NCI-H748 (cell line): ENCODE measurements around the gene ACSBG1.
A peak's percentile ranks its signal among the peaks of the same experiment; 100 is the strongest.
"Not testable (repeated sequence)": the region's sequence is repeated elsewhere in the genome, so short reads cannot be mapped to it uniquely, and the experiment has no call there.

Experiments used
- DNase-seq: peaks from one replicate; lab custom pipeline; 2025; ENCODE audit not compliant: unreplicated experiment; lab: John Stamatoyannopoulos, UW

ACSBG1 gene

DNA sequence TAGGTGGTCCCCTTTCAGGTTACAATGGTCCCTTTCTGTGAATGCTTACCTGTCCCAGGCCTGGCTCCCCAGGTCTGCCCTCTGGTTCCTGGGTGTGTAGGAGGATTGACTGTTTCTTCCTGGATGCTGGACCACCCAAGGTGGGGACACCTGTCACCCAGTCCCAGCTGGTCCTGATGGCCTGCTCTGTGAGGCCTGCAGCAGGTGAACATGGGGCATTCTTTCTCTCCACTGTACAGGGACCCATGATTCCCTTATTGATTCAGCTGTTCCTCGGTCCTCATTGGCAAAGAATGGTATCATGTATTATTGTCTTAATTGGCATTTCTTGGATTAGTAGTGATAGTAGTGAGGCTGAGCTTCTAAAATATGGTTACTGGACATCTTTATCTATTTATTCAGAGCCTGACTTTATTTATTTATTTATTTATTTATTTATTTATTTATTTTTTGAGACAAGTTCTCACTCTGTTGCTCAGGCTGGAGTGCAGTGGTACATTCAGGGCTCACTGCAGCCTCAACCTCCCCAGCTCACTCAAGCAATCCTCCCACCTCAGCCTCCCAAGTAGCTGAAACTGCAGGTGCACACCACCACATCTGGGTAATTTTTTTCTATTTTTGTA is 21.2 kb upstream of the ACSBG1 start:
- DNase-seq, result no peak

DNA sequence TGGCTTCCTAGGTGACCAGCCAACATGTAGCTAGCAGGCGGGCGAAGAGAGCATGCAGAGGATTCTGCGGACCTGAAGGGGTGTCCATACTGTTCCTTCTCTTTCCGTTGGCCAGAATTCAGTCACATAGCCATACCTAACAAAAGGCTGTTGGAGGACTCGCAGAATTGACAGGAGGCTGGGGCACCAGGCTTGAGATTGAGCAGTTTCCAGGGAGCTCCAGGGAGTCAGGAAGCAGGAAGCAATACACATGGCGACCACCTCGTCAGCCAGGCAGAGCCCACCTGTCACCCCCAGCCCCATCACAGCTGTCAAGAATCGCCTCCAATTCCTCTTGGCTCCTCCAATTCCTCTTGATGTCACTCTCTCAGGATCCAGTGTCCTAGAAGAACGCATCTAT is 16.8 kb upstream of the ACSBG1 start:
- no peak for DNase-seq

DNA sequence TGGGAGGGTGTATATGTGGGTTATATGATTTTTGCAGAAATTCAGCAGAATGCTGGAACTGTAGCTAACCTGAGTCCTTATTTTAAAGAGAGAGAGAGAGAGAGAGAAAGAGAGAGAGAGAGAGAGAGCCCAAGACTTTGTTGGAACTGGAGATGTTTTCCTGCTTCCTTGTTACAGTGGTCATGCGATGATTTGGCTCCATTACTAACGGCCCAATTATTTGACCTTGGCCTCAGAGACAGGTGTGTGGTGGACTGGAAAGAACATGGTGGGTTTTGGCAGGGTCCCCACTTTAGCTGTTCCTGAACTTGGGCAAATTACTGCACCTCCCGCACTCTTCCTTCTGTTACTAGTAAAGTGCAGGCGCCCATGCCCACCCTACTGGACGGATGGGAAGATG is 14.8 kb upstream of the ACSBG1 start:
- DNase-seq, result no peak

DNA sequence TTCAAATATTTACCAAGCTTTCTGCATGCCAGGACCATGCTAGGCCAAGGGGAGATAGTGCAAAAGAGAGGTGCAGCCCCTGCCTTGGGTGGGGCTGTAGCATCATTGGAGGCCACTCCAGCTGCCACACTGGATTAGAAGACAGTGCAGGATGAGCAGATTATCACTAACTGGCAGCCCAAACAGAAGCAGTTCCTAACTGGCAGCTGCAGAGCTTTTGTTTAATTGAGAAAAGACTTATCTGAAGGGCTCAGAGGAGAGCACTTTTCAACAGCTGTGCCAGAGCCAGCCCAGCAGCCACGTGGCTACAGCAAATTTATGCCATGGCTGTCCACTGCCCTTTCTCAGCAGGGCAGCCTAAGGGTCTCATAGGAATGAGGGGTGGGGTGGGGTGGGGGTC is 13.5 kb upstream of the ACSBG1 start:
- DNase-seq, result no peak

DNA sequence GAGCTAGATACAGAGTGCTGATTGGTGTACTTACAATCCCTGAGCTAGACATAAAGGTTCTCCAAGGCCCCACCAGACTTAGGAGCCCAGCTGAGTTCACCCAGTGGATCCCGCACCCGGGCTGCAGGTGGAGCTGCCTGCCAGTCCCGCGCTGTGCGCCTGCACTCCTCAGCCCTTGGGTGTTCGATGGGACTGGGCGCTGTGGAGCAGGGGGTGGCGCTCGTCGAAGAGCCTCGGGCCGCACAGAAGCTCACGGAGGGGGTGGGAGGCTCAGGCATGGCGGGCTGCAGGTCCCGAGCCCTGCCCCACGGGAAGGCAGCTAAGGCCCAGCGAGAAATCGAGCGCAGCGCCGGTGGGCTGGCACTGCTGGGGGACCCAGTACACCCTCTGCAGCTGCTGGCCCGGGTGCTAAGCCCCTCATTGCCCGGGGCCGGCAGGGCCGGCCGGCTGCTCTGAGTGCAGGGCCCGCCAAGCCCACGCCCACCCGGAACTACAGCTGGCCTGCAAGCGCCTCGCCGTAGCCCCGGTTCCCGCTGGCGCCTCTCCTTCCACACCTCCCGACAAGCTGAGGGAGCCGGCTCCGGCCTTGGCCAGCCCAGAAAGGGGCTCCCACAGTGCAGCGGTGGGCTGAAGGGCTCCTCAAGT is 11.7 kb upstream of the ACSBG1 start:
- DNase-seq, result not testable (repeated sequence)

DNA sequence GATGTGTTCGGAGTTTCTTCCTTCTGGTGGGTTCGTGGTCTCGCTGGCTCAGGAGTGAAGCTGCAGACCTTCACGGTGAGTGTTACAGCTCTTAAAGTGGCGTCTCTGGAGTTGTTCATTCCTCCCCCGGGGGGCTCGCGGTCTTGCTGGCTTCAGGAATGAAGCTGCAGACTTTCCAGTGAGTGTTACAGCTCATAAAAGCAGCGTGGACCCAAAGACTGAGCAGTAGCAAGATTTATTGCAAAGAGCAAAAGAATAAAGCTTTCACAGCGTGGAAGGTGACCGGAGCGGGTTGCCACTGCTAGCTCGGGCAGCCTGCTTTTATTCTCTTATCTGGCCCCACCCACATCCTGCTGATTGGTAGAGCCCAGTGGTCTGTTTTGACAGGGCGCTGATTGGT is 11.0 kb upstream of the ACSBG1 start:
- DNase-seq, result not testable (repeated sequence)

DNA sequence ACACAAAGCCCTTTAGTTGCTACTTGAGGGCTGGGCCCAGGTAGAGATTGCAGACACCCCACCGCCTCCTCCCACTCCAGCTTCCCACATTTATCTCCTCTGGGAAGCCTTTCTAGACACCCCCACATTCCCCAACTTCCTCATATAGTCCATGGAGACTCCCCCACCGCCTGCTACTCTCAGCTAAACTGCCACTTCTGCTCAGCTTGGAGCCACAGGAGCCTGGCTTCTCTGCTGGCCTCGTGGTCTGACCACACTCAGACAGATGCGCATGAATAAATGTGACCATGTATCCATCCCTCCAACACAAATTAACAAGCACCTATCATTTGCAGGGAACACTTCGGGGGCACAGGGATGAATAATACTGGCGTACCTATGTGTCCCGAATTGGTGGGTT is 10.5 kb upstream of the ACSBG1 start:
- no peak for DNase-seq

DNA sequence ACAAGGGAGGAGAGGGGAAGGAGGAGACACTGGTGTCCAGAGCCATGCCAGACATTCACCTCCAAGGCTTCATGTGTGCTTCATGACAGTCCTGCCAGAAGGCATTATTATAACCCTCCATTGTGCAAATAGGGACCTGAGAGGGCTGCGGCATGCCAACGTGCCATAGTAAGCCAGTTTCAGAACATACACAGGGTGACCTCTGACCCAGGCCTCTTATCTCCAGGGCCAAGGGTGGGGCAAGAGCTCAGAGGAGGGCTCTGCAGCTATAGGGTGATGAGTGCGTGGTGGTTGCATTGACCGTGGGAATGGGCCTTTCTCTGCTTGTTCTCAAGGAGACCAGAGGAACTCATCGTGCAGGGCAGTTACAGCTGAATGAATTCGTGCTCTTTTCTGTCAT is 9.7 kb upstream of the ACSBG1 start:
- DNase-seq, result no peak

DNA sequence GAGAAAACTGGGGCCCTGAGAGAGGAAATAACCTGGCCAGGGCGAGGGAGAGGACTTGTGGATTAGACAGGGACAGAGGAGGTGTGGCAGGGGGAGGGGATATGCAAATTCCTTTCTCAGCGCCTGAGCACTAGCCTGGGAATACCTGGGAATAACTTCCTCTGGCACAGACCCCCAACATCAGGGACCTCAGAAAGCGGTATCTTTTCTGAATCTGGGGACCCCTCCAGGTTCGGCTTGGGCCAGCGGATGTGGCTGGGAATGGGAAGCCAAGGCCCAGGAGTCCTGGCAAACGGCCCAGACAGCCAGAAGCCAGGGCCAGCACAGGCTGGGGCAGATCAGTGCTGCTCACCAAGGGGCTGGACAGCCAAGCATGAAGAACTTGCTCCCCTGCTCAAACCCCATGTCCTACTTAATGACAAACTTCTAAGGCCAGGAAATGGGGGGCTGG is 9.2 kb upstream of the ACSBG1 start:
- DNase-seq, result no peak

DNA sequence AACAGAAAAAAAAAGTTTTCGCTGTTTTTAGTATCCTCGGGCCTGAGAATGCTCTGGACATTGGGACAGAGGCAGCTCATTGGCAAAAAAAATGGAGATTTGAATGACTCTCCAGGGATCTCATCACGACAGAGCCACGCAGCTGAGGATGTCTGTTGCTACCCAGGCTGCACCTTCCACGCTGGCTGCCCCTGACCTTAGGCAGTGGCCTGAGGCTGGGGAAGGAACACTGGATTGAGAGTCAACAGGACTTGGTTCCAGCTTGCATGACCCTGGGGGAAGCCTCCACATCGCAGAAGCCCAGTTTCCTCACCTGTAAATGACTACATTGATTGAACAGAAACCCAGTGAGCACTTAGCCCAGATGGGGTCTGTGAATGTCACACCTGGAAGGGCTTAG is 8.7 kb upstream of the ACSBG1 start:
- DNase-seq, result no peak

DNA sequence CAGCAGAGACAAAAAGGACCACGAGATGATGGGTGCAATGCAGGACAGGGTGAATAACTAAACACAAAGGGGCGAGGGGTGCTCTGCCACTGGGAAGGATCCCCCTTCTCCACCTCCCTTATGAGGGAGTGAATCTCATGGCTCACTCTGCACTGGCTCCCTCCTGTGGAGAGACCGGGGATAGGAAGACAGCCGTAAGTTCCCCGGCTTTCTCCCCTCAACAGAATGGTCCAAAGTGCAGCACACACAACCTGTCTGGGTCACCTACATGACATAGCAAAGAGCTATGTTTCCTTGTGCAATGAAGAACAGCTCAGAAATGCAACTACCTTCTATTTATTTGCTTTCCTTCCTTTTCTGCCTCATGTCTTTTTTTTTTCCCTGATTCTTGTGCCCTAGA is 7.8 kb upstream of the ACSBG1 start:
- peak; percentile 25 for DNase-seq

DNA sequence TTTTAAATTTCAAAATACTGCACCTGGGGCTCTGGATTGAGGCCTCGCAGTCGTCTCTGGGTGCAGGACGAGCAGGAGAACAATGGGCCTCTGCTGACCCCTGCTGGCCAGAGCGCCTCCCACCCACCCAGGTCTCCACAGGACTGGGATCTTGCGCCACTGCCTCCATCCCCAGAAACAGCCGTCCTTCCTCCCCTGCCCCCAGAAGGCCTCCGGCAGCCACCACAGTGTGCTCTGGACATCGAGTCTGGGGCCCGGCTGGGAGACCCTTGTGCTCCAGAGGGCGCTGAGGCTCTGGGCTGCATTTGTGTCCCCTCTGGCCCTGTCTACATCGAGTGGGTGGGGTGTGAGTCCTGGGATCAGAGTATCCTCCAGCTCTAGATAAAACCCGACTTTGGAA is 6.7 kb upstream of the ACSBG1 start:
- DNase-seq, result peak; percentile 47

DNA sequence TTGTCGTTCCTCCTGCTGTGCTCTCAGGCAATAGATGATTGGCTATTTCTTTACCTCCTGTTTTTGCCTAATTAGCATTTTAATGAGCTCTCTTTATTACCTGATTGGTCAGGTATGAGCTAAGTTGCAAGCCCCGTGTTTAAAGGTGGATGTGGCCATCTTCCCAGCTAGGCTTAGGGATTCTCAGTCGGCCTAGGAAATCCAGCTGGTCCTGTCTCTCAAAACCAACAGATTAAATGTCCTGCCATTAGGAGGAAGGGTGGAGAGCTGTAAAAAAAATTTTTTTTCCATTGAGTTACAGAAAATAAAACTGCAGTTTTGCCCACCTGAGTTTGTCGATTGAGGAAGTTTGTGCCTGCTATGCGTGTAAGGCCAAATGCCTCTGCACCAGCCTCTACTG is 5.4 kb upstream of the ACSBG1 start:
- no peak for DNase-seq

DNA sequence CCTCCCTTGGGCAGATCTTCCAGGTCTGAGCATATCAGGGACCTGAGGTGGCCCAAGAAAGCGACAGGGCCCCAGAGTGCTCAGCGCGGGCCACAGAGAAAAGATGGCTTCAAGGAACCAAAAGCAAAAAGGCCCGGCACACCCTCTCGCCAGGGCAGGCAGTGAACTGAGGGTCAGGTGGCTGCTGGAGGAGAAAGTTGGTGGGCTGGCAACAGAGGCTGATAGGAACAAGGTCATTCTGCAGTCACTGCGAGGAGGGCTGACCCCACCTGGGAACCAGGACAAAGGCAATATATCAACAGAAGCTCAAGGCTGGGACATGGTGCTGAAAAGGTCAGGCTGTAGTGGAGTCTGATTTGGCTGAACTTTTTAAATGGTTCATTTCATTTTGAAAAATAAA is 2.8 kb upstream of the ACSBG1 start:
- no peak for DNase-seq

DNA sequence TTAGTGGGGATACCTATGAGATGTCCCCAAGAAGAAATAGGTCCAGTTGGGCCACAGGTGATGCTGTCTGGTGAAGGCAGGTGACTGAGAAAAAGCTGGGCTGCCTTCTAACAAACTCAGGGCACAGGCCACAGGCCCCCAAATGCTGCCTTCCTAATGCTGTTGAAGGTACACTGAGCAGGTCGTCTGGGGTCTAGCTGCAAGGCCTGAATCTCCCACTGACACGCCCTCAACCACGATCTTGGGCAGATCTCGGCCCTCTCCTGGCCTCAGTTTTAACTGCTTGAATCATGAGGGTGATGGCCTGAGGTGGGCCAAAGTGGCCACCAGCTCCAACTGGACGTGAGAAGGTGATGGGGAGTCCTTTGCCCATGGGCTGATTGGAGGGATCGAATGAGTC is 2.1 kb upstream of the ACSBG1 start:
- DNase-seq, result no peak

DNA sequence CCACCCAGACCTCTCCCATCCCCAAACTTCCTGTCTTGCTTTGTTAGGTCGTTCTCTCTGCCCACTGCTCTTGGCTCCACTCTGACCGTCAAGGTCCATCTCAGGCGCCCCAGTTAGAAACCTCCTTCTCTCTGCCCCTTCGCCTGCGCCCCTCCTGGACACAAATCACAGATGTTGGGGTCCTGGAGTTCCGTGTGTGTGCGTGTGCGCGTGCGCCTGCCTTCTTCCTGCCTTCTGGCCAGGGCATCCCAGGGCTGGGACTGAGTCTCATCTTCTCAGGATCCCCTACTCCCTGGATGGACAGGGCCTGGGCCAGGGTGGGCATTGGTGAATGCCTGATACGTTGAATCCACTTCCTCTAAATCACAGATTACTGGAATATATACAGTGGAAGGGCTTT is 869 bp downstream of the ACSBG1 start:
- no peak for DNase-seq

DNA sequence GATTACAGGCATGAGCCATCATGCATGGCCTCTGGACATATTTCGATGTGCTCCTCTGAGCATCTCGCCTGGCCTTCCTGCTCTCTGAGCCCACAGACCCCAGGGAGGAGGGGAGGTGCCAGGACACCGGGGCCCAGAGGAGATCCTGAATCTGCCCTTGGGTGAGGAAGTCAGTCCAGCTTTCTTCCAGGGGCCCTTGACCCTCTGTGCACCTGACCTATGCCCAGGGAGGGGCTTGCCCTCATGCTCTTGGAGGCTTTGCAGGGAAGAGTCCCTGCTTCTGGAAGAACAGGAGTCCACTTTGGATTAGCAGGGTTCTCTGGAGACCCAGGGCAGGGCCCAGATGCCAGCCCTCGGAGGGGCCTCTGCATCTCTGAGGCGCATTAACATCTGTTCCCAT is 1.4 kb downstream of the ACSBG1 start:
- DNase-seq, result no peak

DNA sequence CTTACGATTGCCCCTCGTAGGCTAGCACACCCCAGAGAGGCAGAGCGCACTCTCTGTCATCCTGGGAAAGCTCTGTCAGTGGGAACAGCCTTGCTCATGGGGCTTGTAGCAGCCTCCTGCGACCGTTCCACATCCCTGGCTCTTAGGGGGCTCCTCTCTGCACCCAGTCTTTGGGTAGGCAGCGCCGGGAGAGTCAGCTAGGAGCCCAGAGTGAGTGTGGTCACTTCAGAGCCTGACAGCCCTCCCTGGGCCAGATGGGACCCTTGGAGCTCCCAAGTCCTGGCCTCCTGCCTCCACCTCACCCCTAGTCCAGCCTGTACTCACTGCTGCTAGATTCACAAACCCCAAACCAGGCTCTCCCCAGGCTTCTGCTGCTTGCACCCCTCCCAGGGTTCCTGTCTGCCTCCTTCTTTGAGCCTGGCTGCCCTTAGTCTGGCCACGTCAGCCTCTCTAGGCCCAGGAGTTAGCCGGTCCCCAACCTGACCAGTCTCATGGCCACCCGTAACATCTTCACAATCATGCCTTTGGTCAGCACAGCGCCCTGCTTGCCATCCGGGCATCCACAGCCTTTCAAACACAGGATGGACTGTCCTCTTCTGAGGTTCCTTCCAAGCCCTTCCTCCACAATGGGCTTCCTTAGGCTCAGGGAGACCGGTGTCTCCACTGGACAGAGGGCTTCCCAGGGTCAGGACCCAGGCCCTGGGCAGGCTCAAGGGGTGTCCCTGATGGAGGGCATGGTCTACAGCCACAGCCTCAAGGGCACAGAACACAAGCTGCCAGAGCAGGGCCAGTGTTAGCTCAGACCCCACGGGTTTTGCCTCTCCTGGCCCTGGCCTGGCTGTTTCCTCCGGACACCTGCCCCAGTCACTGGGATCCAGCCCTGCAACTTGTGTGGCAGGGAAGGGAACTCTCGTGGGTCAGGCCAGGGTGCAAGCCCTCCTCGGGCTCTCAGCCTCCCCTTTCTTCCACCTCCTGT is 4.6 kb downstream of the ACSBG1 start:
- DNase-seq, result no peak

DNA sequence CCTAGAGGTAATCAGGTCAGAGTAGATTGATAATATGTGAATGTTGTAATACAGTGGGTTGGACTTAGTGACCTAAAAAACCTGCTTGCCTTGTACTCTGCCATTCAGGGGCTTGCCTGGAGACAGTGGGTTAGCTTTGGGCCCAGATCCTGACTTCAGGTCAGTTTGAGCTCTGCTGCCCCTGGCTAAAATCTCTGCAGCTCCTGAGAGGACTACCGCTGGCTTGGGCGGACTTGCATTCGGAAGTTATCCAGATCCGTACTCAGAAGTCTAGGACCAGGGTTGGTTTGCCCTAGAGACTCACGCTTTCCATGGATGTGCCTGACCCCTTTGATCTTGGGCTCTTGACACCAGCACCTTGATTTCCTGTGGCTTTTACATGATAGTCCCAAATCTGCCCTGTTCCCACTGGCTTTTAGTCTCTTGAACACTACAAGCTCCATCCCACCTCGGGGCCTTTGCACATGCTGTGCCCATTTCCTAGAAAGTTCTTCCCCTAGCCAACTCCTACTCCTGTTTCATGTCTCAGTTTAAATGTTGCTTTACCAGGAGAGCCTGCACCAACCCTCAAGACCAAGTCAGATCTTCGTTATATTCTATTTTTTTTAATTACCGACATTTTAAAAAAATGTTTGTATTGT is 5.9 kb downstream of the ACSBG1 start:
- no peak for DNase-seq

DNA sequence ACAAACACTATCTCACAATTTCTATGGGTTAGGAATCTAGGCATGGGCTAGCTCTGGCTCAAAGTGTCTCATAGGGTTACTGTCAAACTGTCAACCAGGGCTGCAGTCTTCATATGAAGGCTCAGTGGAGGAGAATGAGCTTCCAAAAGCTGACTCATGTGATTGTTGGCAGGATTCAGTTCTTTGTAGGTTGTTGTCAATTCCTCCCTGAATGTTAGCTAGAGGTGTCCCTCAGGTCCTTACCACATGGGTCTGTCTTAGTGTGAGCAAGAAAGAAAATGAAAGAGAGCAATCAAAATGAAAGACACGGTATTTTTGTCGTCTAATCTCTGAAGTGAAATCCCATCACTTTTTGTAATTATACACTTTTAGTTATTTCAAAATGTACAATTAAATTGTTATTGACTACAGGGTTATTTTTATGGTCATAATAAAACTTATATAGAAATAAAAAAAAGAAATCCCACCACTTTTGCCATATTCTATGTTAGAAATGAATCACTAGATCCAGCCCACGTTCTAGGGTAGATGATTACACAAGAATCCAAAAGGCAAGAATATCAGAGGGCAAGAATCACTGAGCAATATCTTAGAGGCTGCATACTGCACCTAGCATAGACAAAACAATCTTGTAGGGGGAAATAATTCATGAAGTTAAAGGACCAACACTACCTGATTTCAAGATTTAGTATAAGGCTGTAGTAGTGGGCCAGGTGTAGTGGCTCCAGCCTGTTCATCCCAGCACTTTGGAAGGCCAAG is 8.4 kb downstream of the ACSBG1 start:
- no peak for DNase-seq

DNA sequence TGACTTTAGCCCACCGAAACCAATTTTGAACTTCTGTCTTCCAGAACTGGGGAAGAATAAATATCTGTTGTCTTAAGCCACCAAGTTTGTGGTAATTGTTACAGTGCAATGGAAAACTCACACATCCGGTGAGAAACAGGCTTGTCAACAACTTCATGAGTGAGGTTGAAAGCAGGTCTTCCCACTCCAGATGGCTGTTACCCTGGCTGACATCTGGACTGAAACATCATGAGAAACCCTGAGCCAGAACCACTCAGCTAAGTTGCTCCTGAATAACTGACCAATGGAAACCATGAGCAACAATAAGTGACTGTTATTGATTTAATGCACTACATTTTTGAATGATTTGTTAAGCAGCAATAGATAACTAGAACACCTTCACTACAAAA is 10.3 kb downstream of the ACSBG1 start:
- no peak for DNase-seq
